A673 (cell line): ENCODE data around the gene NDUFA11. TPM values are rescaled to one million over a fixed set of nuclear protein-coding genes. Genes with fewer than 3 reads are reported as not detected.

Experiments
- BruUV-seq: library from RNA; stranded (reverse); fragments of 400-500 nt; replicated peaks from 2 replicates; lab custom pipeline; 2021; lab: Mats Ljungman, UMichigan
- CTCF ChIA-PET: fragments of 300-600 bp; sonication (Branson Sonifier 250); formaldehyde crosslinking; loops from one replicate; lab custom pipeline; 2022; ENCODE audit warnings: antibody characterized with exemption; lab: Charles Lee
- POLR2A ChIA-PET: fragments of 300-600 bp; sonication (Branson Sonifier 250); formaldehyde crosslinking; loops from one replicate; lab custom pipeline; 2022; ENCODE audit warnings: antibody characterized with exemption; ENCODE audit not compliant: low non-redundant PET; lab: Charles Lee
- DNase-seq: peaks from one replicate; pipeline ENCODE4 v3.0.0-alpha.2; 2015; ENCODE audit warnings: low spot score
- H3K27ac ChIP-seq: fragments of 200-600 bp; sonication (generic); 2 replicates; pipeline ENCODE4 v1.5.1; 2016; ENCODE audit warnings: mixed run types, low read depth, mild to moderate bottlenecking, mixed read lengths, antibody characterized with exemption, low read length; ENCODE audit not compliant: poor library complexity, severe bottlenecking
- H3K27me3 ChIP-seq: fragments of 200-600 bp; sonication (generic); replicated peaks from 2 replicates; pipeline ENCODE4 v1.6.1; 2017; ENCODE audit warnings: mixed run types, low read depth, mild to moderate bottlenecking, mixed read lengths, antibody characterized with exemption, low read length; ENCODE audit not compliant: insufficient read depth, poor library complexity
- H3K36me3 ChIP-seq: fragments of 200-600 bp; sonication (generic); 2 replicates; pipeline ENCODE4 v1.6.1; 2016; ENCODE audit warnings: mixed run types, mild to moderate bottlenecking, mixed read lengths, antibody characterized with exemption, low read length; ENCODE audit not compliant: insufficient read depth, poor library complexity, severe bottlenecking
- H3K4me1 ChIP-seq: fragments of 200-600 bp; sonication (generic); 2 replicates; pipeline ENCODE4 v1.6.1; 2017; ENCODE audit warnings: mixed run types, mild to moderate bottlenecking, mixed read lengths, antibody characterized with exemption, low read length; ENCODE audit not compliant: insufficient read depth, poor library complexity, severe bottlenecking
- H3K4me3 ChIP-seq: fragments of 200-600 bp; sonication (generic); 2 replicates; pipeline ENCODE4 v1.5.1; 2016; ENCODE audit warnings: low read depth, mixed run types, mild to moderate bottlenecking, mixed read lengths, low read length; ENCODE audit not compliant: poor library complexity, severe bottlenecking
- H3K9me3 ChIP-seq: fragments of 200-600 bp; sonication (generic); 2 replicates; pipeline ENCODE4 v1.6.1; 2016; ENCODE audit warnings: mixed run types, low read depth, mild to moderate bottlenecking, mixed read lengths, antibody characterized with exemption, low read length; ENCODE audit not compliant: poor library complexity, severe bottlenecking
- EZH2 ChIP-seq: fragments of 200-600 bp; sonication (generic); IDR thresholded peaks from 2 replicates; pipeline ENCODE4 v1.6.1; 2017; ENCODE audit warnings: borderline replicate concordance, low read depth, mild to moderate bottlenecking, mixed read lengths, antibody characterized with exemption, low read length; ENCODE audit not compliant: poor library complexity, severe bottlenecking
- intact Hi-C: fragments of 100-400 bp; cut with micrococcal nuclease; formaldehyde crosslinking; loops from one replicate; pipeline ENCODE4 v1.10.0; 2022; ENCODE audit not compliant: unreplicated experiment
- total RNA-seq: library from RNA; stranded (reverse); gene quantifications from 2 replicates; pipeline ENCODE4 v1.2.3, GENCODE V29; 2021
- TF ChIP-seq, protein P1 (sequence below): fragments of 300-800, 200-600 bp; sonication (generic); conservative IDR thresholded peaks from 2 replicates; pipeline ENCODE4 v1.5.1; 2017; ENCODE audit warnings: low read depth, mild to moderate bottlenecking, antibody characterized with exemption, low read length, moderate library complexity, mixed read lengths

The NDUFA11 gene
- total RNA-seq, 1 experiment from 2014 or later: 290 TPM

DNA sequence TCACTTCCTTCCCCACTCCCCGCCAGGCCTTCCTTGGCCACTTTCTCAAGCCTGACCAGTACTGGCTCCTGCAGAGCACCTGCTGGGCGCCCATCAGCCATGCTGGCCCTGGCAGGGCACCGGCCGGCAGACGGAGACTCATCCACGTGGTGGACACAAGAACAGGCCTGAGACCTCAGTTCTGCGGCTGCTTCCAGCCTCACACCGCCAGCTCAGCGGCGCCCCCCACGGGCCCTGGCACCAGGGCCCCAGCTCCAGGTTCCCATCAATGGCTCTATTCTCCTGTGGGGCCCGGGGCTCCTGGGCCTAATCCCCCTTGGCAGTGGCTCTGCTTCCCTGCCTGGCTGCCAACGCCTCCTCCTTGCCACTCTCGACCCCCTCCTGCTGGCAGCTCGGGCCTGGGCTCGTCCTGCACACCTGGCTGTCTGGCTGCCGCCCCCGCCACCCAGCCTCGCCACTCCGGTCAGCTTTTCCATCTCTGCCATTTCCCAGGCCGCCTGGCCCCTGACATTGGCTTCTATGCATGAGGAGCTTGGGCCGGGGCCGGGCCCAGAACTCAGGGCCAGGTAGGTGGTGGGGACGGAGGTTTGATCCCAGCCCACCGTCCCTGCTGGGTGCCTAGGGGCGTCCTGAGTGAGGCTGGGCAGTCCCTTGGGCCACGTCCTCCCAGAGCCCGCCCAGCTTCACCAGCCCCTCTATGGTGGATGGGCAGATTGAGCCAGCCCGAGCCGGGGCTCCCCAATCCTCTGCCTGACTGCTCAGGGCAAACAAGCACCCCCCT is 6.2 kb downstream of the NDUFA11 start:
- Histone ChIP-seq H3K27ac (no peak overlapping the region), H3K4me1 (peaks cover 3% of the 10 kb centered on the region), H3K4me3 (no peak overlapping the region), H3K9me3 (no peaks in the 10 kb centered on the region), H3K27me3 (no peaks in the 10 kb centered on the region), H3K36me3 (peaks cover 14% of the 10 kb centered on the region)
- intact Hi-C loops: no loop called here
- no TSS peak for BruUV-seq
- POLR2A ChIA-PET: no interaction called here
- CTCF ChIA-PET: interaction anchor here (0.7 kb wide), 1 partner anchor 125 kb away, joined by 3 read pairs; no protein-coding TSS in a partner anchor
- DNase-seq: no peak
- TF ChIP-seq, protein P1, sequence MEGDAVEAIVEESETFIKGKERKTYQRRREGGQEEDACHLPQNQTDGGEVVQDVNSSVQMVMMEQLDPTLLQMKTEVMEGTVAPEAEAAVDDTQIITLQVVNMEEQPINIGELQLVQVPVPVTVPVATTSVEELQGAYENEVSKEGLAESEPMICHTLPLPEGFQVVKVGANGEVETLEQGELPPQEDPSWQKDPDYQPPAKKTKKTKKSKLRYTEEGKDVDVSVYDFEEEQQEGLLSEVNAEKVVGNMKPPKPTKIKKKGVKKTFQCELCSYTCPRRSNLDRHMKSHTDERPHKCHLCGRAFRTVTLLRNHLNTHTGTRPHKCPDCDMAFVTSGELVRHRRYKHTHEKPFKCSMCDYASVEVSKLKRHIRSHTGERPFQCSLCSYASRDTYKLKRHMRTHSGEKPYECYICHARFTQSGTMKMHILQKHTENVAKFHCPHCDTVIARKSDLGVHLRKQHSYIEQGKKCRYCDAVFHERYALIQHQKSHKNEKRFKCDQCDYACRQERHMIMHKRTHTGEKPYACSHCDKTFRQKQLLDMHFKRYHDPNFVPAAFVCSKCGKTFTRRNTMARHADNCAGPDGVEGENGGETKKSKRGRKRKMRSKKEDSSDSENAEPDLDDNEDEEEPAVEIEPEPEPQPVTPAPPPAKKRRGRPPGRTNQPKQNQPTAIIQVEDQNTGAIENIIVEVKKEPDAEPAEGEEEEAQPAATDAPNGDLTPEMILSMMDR: peak; percentile 21; the same call in 1 of the 2 replicates
- no peak for TF ChIP-seq EZH2

DNA sequence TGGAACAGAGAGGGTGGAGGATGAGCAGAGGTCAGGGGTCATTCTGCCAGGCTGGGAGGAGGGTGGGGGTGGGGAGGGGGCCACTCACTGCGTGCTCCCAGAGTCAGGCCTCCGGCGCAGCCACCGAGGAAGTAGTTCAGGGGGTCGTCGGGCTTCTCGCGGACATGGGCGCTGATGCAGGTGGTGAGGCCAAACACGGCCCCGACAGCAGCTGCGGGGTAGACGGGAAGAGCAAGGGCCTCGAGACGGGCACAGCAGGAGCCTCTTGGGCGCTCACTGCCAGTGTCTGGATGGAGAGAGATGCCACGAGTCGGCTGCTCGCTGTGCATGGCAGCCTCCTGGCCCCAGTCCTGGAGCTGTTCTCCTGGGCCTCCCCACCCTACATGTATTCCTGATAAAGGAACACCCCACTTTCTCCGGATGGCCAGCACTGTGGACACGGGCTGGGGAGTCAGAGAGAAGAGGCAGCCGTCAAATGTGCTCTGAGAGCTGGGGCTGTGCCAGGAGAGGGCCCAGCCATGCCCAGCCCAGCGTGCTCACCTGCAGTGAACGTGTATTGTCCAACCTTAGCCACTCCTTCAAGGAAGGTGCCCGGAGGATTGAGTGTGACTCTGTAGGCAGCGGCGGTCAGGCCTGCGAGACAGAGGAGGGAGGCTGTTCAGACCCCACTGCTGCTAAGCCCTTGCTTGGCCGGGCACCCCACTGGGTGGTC is 7.1 kb downstream of the NDUFA11 start:
- ChIA-PET CTCF (interaction anchor here (0.7 kb wide), 1 partner anchor 126 kb away, joined by 3 read pairs; no protein-coding TSS in a partner anchor), POLR2A (no interaction called here)
- H3K4me3 ChIP-seq: no peak overlapping the region
- intact Hi-C loops: no loop called here
- peaks cover 8% of the 10 kb centered on the region for H3K4me1 ChIP-seq
- H3K9me3 ChIP-seq: no peaks in the 10 kb centered on the region
- no peaks in the 10 kb centered on the region for H3K27me3 ChIP-seq
- BruUV-seq: no TSS peak
- no peak overlapping the region for H3K27ac ChIP-seq
- peaks cover 14% of the 10 kb centered on the region for H3K36me3 ChIP-seq
- TF ChIP-seq, protein P1: no peak
- no peak for TF ChIP-seq EZH2
- DNase-seq: no peak

DNA sequence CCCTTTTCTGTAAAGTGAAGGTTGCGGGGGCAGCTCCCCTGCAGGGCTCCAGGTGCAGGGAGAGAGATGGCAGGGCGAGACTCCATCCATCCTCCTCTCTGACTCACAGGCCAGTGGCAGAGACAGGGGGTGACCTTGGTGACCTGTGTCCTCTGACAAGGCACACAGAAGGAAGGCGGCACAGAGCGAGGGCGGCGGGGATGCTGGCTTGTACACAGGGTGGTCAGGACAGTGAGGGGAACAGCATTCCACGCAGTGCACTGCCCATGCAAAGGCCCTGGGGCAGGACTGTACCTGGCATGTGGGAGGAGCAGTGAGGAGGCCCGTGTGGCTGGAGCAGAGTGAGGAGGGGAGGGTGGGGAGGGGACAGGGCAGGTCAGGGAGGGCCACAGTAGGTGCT is 7.7 kb downstream of the NDUFA11 start:
- ChIA-PET POLR2A (no interaction called here), CTCF (no interaction called here)
- intact Hi-C loops: no loop called here

More for the DNA sequence above, 7.7 kb downstream of the NDUFA11 start:
- Histone ChIP-seq H3K27me3 (no peaks in the 10 kb centered on the region), H3K36me3 (peaks cover 10% of the 10 kb centered on the region), H3K9me3 (no peaks in the 10 kb centered on the region), H3K4me1 (peaks cover 9% of the 10 kb centered on the region), H3K27ac (no peak overlapping the region), H3K4me3 (no peak overlapping the region)
- no TSS peak for BruUV-seq
- no peak for DNase-seq
- TF ChIP-seq EZH2: no peak
- TF ChIP-seq, protein P1: no peak
